Chondrocyte (in vitro differentiated cells): ENCODE data around the gene GNMT. TPM values are rescaled to one million over a fixed set of nuclear protein-coding genes. Genes with fewer than 3 reads are reported as not detected.

Experiments
- DNase-seq: peaks from one replicate; pipeline ENCODE4 v3.0.0; 2021; ENCODE audit warnings: mixed read lengths, low spot score
- H3K27ac Mint-ChIP-seq: one replicate; pipeline ENCODE4 v1.8.0; 2021; ENCODE audit warnings: mild to moderate bottlenecking, moderate library complexity, mixed read lengths; ENCODE audit not compliant: unreplicated experiment
- H3K27me3 Mint-ChIP-seq: 2 replicates; pipeline ENCODE4 v1.8.0; 2021; ENCODE audit warnings: low read depth, mixed read lengths
- H3K36me3 Mint-ChIP-seq: 2 replicates; pipeline ENCODE4 v1.8.0; 2021; ENCODE audit warnings: low read depth, mixed read lengths
- H3K4me1 Mint-ChIP-seq: 2 replicates; pipeline ENCODE4 v1.8.0; 2021; ENCODE audit warnings: low read depth, mild to moderate bottlenecking, mixed read lengths
- H3K4me3 Mint-ChIP-seq: one replicate; pipeline ENCODE4 v1.8.0; 2021; ENCODE audit warnings: mild to moderate bottlenecking, moderate library complexity, mixed read lengths; ENCODE audit not compliant: unreplicated experiment
- H3K9me3 Mint-ChIP-seq: 2 replicates; pipeline ENCODE4 v1.8.0; 2021; ENCODE audit warnings: low read depth, mixed read lengths
- total RNA-seq: library from RNA; stranded (reverse); gene quantifications from 3 replicates; pipeline ENCODE4 v1.2.1, GENCODE V29; 2021
- TF ChIP-seq, protein P1 (sequence below): fragments of 200-600 bp; sonication (generic); IDR thresholded peaks from 2 replicates; pipeline ENCODE4 v1.5.0; 2021; ENCODE audit warnings: antibody characterized with exemption, mild to moderate bottlenecking, moderate library complexity

Gene GNMT
- total RNA-seq, 1 donor from 2014 or later = not detected

DNA sequence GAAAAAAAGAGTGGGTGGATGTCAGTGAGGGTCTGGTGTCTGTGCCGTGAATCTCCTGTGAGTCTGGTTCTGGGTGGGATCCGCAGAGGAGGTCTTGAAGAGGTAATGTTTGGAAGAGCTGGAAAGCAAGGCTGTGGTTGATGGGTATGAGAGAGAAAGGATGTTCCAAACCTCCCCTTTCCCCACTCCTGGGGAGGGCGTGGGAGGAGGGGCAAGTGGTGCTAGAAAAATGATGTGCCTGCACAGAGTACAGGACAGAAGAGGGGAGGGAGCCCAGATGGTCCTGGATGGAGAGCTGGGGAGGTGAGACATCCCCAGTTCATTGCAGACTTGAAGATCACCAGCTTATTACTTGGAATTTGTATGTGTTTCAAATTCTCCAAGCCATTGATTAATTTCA, 28.1 kb upstream of the GNMT start:
- no peak for DNase-seq
- Mint-ChIP-seq H3K4me3 (no peak overlapping the region), H3K4me1 (peaks cover 26% of the 10 kb centered on the region), H3K9me3 (no peaks in the 10 kb centered on the region), H3K27me3 (no peaks in the 10 kb centered on the region), H3K27ac (no peak overlapping the region), H3K36me3 (peaks cover 10% of the 10 kb centered on the region)
- TF ChIP-seq, protein P1, sequence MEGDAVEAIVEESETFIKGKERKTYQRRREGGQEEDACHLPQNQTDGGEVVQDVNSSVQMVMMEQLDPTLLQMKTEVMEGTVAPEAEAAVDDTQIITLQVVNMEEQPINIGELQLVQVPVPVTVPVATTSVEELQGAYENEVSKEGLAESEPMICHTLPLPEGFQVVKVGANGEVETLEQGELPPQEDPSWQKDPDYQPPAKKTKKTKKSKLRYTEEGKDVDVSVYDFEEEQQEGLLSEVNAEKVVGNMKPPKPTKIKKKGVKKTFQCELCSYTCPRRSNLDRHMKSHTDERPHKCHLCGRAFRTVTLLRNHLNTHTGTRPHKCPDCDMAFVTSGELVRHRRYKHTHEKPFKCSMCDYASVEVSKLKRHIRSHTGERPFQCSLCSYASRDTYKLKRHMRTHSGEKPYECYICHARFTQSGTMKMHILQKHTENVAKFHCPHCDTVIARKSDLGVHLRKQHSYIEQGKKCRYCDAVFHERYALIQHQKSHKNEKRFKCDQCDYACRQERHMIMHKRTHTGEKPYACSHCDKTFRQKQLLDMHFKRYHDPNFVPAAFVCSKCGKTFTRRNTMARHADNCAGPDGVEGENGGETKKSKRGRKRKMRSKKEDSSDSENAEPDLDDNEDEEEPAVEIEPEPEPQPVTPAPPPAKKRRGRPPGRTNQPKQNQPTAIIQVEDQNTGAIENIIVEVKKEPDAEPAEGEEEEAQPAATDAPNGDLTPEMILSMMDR = no peak

DNA sequence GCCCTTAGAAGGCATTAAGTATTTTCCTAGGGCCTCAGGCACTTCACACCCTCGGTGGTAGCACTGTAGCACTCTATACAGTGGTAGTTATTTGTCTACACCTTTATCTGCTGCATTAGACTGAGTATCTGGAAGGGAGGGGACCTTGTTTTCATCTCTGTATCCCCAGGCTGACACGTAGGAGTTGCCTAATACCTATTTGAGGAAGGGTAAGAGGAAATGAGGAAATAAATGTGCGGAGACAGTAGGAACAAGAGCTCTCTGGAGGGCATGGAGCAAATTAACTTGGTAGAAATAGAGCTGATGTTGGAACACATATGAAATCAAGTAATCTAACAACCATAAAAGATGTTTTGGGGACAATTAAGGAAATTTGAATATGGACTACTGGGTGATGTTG, 27.3 kb upstream of the GNMT start:
- peaks cover 15% of the 10 kb centered on the region for H3K36me3 Mint-ChIP-seq
- H3K27ac Mint-ChIP-seq = no peak overlapping the region

DNA sequence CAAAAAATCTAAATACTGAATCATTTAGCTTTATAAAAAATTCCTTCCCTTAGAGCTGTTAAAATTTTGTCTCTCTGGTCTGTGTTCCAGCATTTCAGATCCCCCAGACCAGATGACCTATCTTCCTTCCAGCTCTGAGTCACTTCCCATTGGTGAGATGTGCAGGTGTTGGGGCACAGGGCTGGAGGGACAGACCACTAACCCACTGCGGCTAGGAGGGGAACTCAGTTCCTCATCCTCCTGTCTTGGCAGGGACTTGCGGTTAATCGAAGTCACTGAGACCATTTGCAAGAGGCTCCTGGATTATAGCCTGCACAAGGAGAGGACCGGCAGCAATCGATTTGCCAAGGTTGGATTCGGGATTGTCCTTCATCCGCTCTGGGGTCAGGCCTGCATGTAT, 25.2 kb upstream of the GNMT start:
- Mint-ChIP-seq H3K27ac (no peak overlapping the region), H3K36me3 (peaks cover 15% of the 10 kb centered on the region), H3K9me3 (no peaks in the 10 kb centered on the region), H3K4me1 (peaks cover 17% of the 10 kb centered on the region), H3K4me3 (no peak overlapping the region), H3K27me3 (no peaks in the 10 kb centered on the region)
- TF ChIP-seq, protein P1 = no peak
- DNase-seq = no peak

More for the DNA sequence above, 27.3 kb upstream of the GNMT start:
- peaks cover 26% of the 10 kb centered on the region for H3K4me1 Mint-ChIP-seq
- H3K4me3 Mint-ChIP-seq = no peak overlapping the region
- TF ChIP-seq, protein P1 = no peak
- no peak for DNase-seq
- H3K9me3 Mint-ChIP-seq = no peaks in the 10 kb centered on the region
- H3K27me3 Mint-ChIP-seq = no peaks in the 10 kb centered on the region

DNA sequence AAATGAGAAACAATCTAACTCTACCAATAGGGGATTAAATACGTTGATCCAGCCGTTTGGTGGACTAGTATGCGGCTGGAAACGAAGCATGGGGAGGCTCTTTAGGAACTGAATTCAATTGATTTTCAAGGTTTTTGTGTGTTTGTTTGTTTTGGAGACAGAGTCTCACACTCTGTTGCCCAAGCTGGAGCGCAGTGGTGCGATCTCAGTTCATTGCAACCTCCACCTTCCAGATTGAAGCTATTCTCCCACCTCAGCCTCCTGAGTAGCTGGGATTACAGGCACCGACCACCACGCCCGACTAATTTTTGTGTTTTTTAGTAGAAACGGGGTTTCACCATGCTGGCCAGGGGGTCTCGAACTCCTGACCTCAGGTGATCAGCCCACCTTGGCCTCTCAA, 24.2 kb upstream of the GNMT start:
- Mint-ChIP-seq H3K27me3 (no peaks in the 10 kb centered on the region), H3K9me3 (no peaks in the 10 kb centered on the region), H3K27ac (no peak overlapping the region), H3K4me1 (peaks cover 8% of the 10 kb centered on the region), H3K4me3 (no peak overlapping the region), H3K36me3 (peaks cover 15% of the 10 kb centered on the region)
- TF ChIP-seq, protein P1 = no peak
- DNase-seq = no peak

DNA sequence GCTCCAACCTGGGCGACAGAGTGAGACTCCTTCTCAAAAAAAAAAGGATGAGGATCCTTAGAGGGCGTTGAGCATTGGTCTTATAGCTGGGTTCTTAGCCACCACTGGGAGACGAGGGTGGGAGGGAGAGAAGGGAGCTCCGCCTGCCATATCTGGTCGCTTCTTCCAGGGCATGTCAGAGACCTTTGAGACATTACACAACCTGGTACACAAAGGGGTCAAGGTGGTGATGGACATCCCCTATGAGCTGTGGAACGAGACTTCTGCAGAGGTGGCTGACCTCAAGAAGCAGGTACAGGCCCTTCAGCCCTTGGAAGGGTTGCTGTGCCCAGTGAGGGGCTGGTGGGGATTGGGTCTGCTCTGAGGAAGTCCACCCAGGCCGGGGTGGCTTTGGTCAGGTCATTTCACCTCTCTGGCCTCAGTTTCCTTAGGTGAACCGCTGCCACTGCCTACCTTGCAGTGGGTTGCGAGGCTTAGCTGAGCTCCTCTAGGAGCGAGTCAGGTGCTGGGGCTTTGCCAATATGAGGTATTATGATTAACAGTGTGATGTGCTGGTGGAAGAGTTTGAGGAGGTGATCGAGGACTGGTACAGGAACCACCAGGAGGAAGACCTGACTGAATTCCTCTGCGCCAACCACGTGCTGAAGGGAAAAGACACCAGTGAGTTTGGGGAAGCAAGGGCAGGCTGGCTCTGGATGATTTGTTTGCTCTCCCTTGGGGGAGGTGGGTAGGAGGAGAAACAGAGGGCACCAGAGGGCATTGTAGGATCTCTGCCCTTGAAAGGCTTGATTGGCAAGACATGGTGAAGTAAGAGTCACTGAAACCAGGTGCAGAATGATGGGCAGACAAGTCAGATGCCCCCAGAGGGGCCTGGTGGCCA, 22.8 kb upstream of the GNMT start:
- Mint-ChIP-seq H3K27me3 (no peaks in the 10 kb centered on the region), H3K4me1 (no peaks in the 10 kb centered on the region), H3K36me3 (peaks cover 12% of the 10 kb centered on the region), H3K4me3 (no peak overlapping the region), H3K9me3 (no peaks in the 10 kb centered on the region), H3K27ac (no peak overlapping the region)
- TF ChIP-seq, protein P1 = no peak
- DNase-seq = no peak
